K562 (cell line): ENCODE results near the gene TSC1. TPM values are rescaled to one million over a fixed set of nuclear protein-coding genes. Genes with fewer than 3 reads are reported as not detected.

ENCODE experiments used
- ELF1 ChIP-seq: fragments of 200-800 bp; sonication (Bioruptor generic); IDR thresholded peaks from 2 replicates; pipeline ENCODE4 v1.6.1; 2016; ENCODE audit warnings: missing genetic modification characterization, missing compliant biosample characterization
- FOSL1 ChIP-seq: fragments of 200-800 bp; sonication (Bioruptor generic); conservative IDR thresholded peaks from 2 replicates; pipeline ENCODE4 v1.6.1; 2016; ENCODE audit warnings: missing genetic modification characterization, missing compliant biosample characterization
- NR2C1 ChIP-seq, 2 experiments: fragments of 450-650 bp; IDR thresholded peaks; 2 replicates each; pipeline ENCODE4 v1.6.1; 2017; ENCODE audit warnings: mild to moderate bottlenecking in 2 of 2, antibody characterized with exemption in 1 of 2, inconsistent platforms in 1 of 2, missing compliant biosample characterization in 1 of 2, missing genetic modification characterization in 1 of 2
- RBM15 ChIP-seq: fragments of 200-400 bp; formaldehyde crosslinking; IDR thresholded peaks from 2 replicates; pipeline ENCODE4 v1.6.1; 2018; ENCODE audit warnings: mild to moderate bottlenecking, low read length, moderate library complexity; ENCODE audit not compliant: insufficient read depth
- THRAP3 ChIP-seq: fragments of 450-650 bp; IDR thresholded peaks from 2 replicates; pipeline ENCODE4 v1.6.1; 2016; ENCODE audit warnings: mild to moderate bottlenecking, inconsistent platforms, borderline replicate concordance
- ZBTB8A ChIP-seq: fragments of 450-650 bp; IDR thresholded peaks from 2 replicates; pipeline ENCODE4 v1.6.1; 2018; ENCODE audit warnings: mild to moderate bottlenecking, moderate library complexity; ENCODE audit not compliant: partially characterized antibody
- ZNF165 ChIP-seq: fragments of 250-450 bp; sonication (Bioruptor Pico); IDR thresholded peaks from 2 replicates; pipeline ENCODE4 v1.4.0; 2020; ENCODE audit warnings: borderline replicate concordance
- ZNF23 ChIP-seq: fragments of 250-450 bp; sonication (Bioruptor Pico); IDR thresholded peaks from 2 replicates; pipeline ENCODE4 v1.4.0; 2020; ENCODE audit warnings: mild to moderate bottlenecking
- polyA plus RNA-seq, 8 experiments: library from polyadenylated mRNA; depleted of rRNA in 4 of 8; stranded (reverse) in 5 of 8; unstranded in 3 of 8; fragments of >200 nt; fragmentation: Nextera tagmentation in 2 of 8; fragmentation: Illumina TruSeq in 1 of 8; extraction: Ambion mirVana in 2 of 8; extraction: Trizol in 1 of 8; gene quantifications; 2 replicates each; pipeline versions ENCODE4 v1.2.1 to v1.2.3, GENCODE V29; 2011 to 2014; ENCODE audit warnings: inconsistent platforms in 1 of 8, missing spikeins in 1 of 8
- total RNA-seq, 7 experiments: library from RNA; depleted of rRNA in 6 of 7; stranded (reverse); fragments of >200 nt in 6 of 7; fragmentation: Illumina TruSeq in 2 of 7; extraction: Trizol in 2 of 7; gene quantifications; 2 replicates each; pipeline versions ENCODE4 v1.2.1 to v1.2.3, GENCODE V29; 2011 to 2021; ENCODE audit warnings: low replicate concordance in 1 of 7
- TF ChIP-seq, protein P1 (sequence below): fragments of 450-650 bp; IDR thresholded peaks from 2 replicates; pipeline ENCODE4 v1.6.1; 2016; ENCODE audit warnings: mild to moderate bottlenecking, moderate library complexity
- TF ChIP-seq, protein P2 (sequence below): fragments of 450-650 bp; IDR thresholded peaks from 2 replicates; pipeline ENCODE4 v1.6.1; 2017; ENCODE audit warnings: mild to moderate bottlenecking, moderate library complexity

The TSC1 gene
- total and polyA plus RNA-seq, 9 of the 15 experiments (the other 6 are each of a cell fraction or from before 2014, with no cell fraction given), result 6.9 to 37.6 (median 18.6) TPM

DNA sequence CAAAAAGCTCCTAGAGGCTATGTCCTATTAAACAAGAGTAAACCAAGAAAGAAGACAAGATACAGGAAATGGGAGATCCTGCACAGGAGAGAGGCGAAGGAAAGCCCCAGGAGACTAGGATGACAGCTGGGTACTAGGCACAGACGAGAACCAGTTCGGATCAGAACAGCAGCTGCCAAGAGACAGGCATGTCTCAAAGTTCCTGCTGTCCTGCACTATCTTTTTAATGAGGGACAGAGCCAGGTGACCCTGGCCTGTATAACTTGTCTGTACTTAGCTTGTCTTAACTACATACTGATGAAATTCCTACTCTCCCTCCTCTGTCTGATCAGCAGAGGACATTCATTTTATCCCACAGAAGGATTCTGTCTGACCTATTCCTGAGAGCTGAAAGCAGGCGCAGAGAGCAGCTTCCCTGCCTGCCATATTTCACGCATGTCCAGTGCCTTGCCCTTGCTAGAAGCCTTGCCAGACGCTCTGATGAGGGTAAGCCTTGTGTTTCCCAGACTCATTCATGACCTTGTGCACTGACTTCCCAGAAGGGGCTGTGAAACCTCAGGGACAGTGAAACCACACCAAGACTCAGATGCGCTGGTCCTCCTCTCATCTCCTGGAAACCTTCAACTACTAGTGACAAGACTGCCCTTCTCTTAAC, 24.7 kb downstream of the TSC1 start (continued):
- TF ChIP-seq, protein P1, sequence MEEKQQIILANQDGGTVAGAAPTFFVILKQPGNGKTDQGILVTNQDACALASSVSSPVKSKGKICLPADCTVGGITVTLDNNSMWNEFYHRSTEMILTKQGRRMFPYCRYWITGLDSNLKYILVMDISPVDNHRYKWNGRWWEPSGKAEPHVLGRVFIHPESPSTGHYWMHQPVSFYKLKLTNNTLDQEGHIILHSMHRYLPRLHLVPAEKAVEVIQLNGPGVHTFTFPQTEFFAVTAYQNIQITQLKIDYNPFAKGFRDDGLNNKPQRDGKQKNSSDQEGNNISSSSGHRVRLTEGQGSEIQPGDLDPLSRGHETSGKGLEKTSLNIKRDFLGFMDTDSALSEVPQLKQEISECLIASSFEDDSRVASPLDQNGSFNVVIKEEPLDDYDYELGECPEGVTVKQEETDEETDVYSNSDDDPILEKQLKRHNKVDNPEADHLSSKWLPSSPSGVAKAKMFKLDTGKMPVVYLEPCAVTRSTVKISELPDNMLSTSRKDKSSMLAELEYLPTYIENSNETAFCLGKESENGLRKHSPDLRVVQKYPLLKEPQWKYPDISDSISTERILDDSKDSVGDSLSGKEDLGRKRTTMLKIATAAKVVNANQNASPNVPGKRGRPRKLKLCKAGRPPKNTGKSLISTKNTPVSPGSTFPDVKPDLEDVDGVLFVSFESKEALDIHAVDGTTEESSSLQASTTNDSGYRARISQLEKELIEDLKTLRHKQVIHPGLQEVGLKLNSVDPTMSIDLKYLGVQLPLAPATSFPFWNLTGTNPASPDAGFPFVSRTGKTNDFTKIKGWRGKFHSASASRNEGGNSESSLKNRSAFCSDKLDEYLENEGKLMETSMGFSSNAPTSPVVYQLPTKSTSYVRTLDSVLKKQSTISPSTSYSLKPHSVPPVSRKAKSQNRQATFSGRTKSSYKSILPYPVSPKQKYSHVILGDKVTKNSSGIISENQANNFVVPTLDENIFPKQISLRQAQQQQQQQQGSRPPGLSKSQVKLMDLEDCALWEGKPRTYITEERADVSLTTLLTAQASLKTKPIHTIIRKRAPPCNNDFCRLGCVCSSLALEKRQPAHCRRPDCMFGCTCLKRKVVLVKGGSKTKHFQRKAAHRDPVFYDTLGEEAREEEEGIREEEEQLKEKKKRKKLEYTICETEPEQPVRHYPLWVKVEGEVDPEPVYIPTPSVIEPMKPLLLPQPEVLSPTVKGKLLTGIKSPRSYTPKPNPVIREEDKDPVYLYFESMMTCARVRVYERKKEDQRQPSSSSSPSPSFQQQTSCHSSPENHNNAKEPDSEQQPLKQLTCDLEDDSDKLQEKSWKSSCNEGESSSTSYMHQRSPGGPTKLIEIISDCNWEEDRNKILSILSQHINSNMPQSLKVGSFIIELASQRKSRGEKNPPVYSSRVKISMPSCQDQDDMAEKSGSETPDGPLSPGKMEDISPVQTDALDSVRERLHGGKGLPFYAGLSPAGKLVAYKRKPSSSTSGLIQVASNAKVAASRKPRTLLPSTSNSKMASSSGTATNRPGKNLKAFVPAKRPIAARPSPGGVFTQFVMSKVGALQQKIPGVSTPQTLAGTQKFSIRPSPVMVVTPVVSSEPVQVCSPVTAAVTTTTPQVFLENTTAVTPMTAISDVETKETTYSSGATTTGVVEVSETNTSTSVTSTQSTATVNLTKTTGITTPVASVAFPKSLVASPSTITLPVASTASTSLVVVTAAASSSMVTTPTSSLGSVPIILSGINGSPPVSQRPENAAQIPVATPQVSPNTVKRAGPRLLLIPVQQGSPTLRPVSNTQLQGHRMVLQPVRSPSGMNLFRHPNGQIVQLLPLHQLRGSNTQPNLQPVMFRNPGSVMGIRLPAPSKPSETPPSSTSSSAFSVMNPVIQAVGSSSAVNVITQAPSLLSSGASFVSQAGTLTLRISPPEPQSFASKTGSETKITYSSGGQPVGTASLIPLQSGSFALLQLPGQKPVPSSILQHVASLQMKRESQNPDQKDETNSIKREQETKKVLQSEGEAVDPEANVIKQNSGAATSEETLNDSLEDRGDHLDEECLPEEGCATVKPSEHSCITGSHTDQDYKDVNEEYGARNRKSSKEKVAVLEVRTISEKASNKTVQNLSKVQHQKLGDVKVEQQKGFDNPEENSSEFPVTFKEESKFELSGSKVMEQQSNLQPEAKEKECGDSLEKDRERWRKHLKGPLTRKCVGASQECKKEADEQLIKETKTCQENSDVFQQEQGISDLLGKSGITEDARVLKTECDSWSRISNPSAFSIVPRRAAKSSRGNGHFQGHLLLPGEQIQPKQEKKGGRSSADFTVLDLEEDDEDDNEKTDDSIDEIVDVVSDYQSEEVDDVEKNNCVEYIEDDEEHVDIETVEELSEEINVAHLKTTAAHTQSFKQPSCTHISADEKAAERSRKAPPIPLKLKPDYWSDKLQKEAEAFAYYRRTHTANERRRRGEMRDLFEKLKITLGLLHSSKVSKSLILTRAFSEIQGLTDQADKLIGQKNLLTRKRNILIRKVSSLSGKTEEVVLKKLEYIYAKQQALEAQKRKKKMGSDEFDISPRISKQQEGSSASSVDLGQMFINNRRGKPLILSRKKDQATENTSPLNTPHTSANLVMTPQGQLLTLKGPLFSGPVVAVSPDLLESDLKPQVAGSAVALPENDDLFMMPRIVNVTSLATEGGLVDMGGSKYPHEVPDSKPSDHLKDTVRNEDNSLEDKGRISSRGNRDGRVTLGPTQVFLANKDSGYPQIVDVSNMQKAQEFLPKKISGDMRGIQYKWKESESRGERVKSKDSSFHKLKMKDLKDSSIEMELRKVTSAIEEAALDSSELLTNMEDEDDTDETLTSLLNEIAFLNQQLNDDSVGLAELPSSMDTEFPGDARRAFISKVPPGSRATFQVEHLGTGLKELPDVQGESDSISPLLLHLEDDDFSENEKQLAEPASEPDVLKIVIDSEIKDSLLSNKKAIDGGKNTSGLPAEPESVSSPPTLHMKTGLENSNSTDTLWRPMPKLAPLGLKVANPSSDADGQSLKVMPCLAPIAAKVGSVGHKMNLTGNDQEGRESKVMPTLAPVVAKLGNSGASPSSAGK, result no peak
- no peak for TF ChIP-seq ZNF165 (CRISPR knock-in tag)
- TF ChIP-seq FOSL1 (tag), result no peak
- TF ChIP-seq RBM15, result no peak
- TF ChIP-seq NR2C1 (IDR thresholded peaks at IDR 0.05), result no peak
- TF ChIP-seq NR2C1 (tag; IDR thresholded peaks at IDR 0.05), result no peak
- no peak for TF ChIP-seq ZNF23 (CRISPR knock-in tag)
- TF ChIP-seq ELF1, result no peak
- TF ChIP-seq THRAP3, result no peak
- TF ChIP-seq ZBTB8A, result no peak
- TF ChIP-seq, protein P2, sequence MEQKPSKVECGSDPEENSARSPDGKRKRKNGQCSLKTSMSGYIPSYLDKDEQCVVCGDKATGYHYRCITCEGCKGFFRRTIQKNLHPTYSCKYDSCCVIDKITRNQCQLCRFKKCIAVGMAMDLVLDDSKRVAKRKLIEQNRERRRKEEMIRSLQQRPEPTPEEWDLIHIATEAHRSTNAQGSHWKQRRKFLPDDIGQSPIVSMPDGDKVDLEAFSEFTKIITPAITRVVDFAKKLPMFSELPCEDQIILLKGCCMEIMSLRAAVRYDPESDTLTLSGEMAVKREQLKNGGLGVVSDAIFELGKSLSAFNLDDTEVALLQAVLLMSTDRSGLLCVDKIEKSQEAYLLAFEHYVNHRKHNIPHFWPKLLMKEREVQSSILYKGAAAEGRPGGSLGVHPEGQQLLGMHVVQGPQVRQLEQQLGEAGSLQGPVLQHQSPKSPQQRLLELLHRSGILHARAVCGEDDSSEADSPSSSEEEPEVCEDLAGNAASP, result no peak
